AG04450 (cell line): ENCODE measurements around the gene GRK7. TPM values are rescaled to one million over a fixed set of nuclear protein-coding genes. Genes with fewer than 3 reads are reported as not detected.

ENCODE experiments used
- CTCF ChIA-PET: fragments of 300-600, 350-600 bp; formaldehyde crosslinking; extraction: SDS; loops from one replicate; lab custom pipeline; 2022; ENCODE audit warnings: antibody characterized with exemption, inconsistent platforms; lab: Charles Lee
- POLR2A ChIA-PET: fragments of 350-600 bp; formaldehyde crosslinking; extraction: SDS; loops from one replicate; lab custom pipeline; 2021; ENCODE audit warnings: antibody characterized with exemption, inconsistent platforms; lab: Yijun Ruan, JAX
- DNase-seq: peaks from one replicate; pipeline ENCODE4 v3.0.0-alpha.2; 2011; ENCODE audit warnings: low read depth, low spot score
- H3K27ac ChIP-seq: one replicate; pipeline ENCODE4 v1.5.1; 2012; ENCODE audit warnings: low read depth, low read length, control low read depth
- H3K27me3 ChIP-seq: one replicate; pipeline ENCODE4 v1.6.0; 2012; ENCODE audit warnings: low read length; ENCODE audit not compliant: control insufficient read depth, insufficient read depth
- H3K4me3 ChIP-seq: 2 replicates; pipeline ENCODE4 v1.5.1; 2011; ENCODE audit warnings: mild to moderate bottlenecking, low read depth, low read length, control low read depth
- H3K9me3 ChIP-seq: 2 replicates; pipeline ENCODE4 v1.5.1; 2012; ENCODE audit warnings: low read length; ENCODE audit not compliant: control insufficient read depth, insufficient read depth
- polyA plus RNA-seq: library from polyadenylated mRNA; depleted of rRNA; stranded (reverse); fragments of >200 nt; gene quantifications from 2 replicates; pipeline ENCODE4 v1.2.3, GENCODE V29; 2011
- TF ChIP-seq, protein P1 (sequence below): IDR thresholded peaks from 2 replicates; pipeline ENCODE4 v1.5.1; 2011; ENCODE audit warnings: low read depth, low read length, control low read depth, inconsistent platforms

GRK7 gene
- polyA plus RNA-seq, 1 experiment = not detected

DNA sequence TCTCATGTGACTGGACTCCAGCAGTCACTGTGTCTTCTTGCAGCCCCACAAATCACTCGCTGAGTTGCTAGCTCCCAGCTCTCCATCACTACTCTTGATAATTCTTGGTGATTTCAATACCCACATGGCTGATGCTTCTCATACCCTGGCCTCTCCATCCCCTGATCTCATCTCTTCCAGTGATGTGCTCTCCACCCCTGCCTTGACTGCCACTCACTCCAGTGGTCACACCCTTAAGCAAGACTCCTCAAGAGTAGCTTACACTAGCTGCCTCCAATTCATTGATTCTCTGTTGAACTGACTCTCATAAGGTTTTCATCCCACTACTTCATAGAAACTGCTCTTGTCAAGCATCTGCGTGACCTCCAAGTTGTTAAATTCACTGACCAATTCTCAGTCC lies 837 bp downstream of the GRK7 start:
- POLR2A ChIA-PET = no interaction called here
- CTCF ChIA-PET = no interaction called here
- no peaks in the 10 kb centered on the region for H3K9me3 ChIP-seq
- H3K27ac ChIP-seq = no peak overlapping the region
- TF ChIP-seq, protein P1, sequence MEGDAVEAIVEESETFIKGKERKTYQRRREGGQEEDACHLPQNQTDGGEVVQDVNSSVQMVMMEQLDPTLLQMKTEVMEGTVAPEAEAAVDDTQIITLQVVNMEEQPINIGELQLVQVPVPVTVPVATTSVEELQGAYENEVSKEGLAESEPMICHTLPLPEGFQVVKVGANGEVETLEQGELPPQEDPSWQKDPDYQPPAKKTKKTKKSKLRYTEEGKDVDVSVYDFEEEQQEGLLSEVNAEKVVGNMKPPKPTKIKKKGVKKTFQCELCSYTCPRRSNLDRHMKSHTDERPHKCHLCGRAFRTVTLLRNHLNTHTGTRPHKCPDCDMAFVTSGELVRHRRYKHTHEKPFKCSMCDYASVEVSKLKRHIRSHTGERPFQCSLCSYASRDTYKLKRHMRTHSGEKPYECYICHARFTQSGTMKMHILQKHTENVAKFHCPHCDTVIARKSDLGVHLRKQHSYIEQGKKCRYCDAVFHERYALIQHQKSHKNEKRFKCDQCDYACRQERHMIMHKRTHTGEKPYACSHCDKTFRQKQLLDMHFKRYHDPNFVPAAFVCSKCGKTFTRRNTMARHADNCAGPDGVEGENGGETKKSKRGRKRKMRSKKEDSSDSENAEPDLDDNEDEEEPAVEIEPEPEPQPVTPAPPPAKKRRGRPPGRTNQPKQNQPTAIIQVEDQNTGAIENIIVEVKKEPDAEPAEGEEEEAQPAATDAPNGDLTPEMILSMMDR = no peak
- no peak for DNase-seq
- H3K27me3 ChIP-seq = no peaks in the 10 kb centered on the region
- no peak overlapping the region for H3K4me3 ChIP-seq

DNA sequence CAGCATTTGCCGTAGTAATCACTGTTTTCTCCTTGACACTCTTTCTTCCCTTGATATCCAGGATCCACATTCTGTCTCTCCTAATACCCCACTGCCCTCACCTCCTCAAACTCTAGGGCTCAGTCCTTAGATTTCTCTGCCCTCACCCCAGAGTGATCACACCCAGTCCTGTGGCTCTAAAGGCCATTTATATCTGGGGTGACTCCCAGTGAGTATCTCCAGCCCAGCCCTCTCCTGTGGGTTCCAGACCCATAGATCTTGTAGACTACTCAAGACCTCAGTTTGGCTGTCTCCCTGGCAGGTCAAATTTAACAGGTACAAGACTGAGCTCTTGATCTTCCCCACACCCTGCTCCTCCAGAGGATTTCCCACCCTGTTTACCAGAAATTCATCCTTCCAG lies 1.3 kb downstream of the GRK7 start:
- POLR2A ChIA-PET = no interaction called here
- Histone ChIP-seq H3K4me3 (no peak overlapping the region), H3K9me3 (no peaks in the 10 kb centered on the region), H3K27me3 (no peaks in the 10 kb centered on the region), H3K27ac (no peak overlapping the region)
- CTCF ChIA-PET = no interaction called here
- no peak for DNase-seq
- TF ChIP-seq, protein P1 = no peak

DNA sequence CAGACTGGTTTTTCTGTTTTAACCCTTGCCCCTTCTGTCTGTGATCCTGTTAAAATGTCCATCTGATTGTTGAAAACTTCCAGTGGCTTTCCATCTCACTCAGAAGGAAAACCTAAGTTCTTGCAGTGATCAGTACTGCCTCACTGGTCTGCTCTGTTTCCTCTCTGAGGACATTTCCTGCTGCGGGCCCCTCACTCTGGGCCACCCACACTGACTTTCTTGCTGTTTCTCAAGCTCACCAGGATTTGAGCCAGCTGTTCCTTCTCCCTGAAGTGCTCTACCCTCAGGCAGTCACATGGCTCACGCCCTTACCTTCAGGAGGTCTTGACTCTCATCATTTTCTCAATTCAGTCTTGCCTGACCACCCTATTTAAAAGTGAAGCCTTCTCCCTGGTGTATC lies 1.8 kb downstream of the GRK7 start:
- no peak overlapping the region for H3K27ac ChIP-seq
- CTCF ChIA-PET = no interaction called here

DNA sequence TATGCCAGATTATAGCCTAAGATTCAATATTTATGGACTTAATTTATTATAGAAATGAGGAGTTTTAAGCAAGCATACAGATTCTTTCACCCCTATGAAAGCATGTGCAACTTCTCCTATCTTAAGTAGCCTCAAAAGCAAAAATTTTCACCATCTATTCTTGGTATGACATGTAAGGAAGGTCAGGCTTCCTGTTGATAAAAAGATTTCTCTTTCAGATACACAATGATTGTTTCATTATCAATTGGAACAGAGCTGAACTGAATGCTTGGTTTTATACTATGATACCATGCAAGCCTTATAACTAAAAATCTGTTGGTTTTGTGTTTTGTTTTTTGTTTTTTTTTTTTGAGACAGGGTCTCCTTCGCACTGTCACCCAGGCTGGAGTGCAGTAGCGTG lies 3.9 kb downstream of the GRK7 start:
- Histone ChIP-seq H3K27me3 (no peaks in the 10 kb centered on the region), H3K9me3 (no peaks in the 10 kb centered on the region), H3K4me3 (no peak overlapping the region), H3K27ac (no peak overlapping the region)
- DNase-seq = no peak
- ChIA-PET POLR2A (interaction anchor here (0.7 kb wide), 1 partner anchor 9 kb away, joined by 4 read pairs; no protein-coding TSS in a partner anchor), CTCF (interaction anchor here (1.8 kb wide), 1 partner anchor 108 kb away, joined by 5 read pairs; no protein-coding TSS in a partner anchor)
- TF ChIP-seq, protein P1 = no peak

More for the DNA sequence above, 1.8 kb downstream of the GRK7 start:
- POLR2A ChIA-PET = interaction anchor here (0.6 kb wide), 1 partner anchor 61 kb away, joined by 6 read pairs; no protein-coding TSS in a partner anchor
- Histone ChIP-seq H3K27me3 (no peaks in the 10 kb centered on the region), H3K9me3 (no peaks in the 10 kb centered on the region), H3K4me3 (no peak overlapping the region)
- DNase-seq = no peak
- TF ChIP-seq, protein P1 = no peak

DNA sequence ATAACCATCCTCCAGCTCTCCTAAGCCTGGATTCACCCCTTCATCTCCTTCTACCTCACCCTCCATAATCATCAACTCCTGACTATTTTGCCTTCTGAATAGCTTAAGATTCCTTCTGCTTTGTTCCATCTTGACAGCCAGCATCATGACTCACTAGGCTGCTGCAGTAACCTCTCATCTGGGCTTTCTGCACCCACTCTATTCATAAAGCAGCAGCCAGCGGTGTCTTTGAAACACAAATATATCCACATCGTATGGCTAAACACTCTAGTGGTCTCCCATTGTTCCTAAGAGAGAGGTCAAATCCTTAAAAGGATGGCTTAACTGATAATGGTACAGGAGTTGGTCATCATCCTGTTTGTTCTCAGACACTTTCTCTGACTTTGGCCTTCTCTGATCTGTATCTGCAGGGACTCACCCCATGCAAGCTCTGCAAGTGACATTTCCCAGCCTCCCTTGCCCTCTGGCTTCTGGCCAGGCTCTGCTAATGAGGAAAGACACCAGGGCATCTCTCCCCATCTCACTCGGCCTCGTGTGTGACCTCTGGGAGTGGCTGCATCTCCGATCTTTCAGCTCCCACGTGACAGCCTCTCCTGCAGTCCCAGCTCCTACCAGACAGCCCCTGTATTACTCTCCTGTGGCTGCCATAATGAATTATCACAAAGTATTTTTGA lies 6.2 kb downstream of the GRK7 start:
- CTCF ChIA-PET = no interaction called here
- POLR2A ChIA-PET = no interaction called here
- Histone ChIP-seq H3K4me3 (no peak overlapping the region), H3K27ac (no peak overlapping the region), H3K27me3 (no peaks in the 10 kb centered on the region), H3K9me3 (no peaks in the 10 kb centered on the region)
- TF ChIP-seq, protein P1 = no peak
- no peak for DNase-seq
